Upper lobe of left lung (tissue), 6 donors: ENCODE data around the gene EFEMP2. TPM values are rescaled to one million over a fixed set of nuclear protein-coding genes. Genes with fewer than 3 reads are reported as not detected.
A peak's percentile ranks its signal among the peaks of the same experiment; 100 is the strongest.
"Not testable (repeated sequence)": the region's sequence is repeated elsewhere in the genome, so short reads cannot be mapped to it uniquely, and the experiment has no call there.

Source experiments
- ATAC-seq, 2 donors: fragments of 200-7000 bp; cut with Tn5 transposase; one replicate each; pipeline ENCODE4 v1.9.1; 2022; ENCODE audit warnings: mild to moderate bottlenecking in 2 of 2, moderate library complexity in 2 of 2; ENCODE audit not compliant: low FRiP score in 2 of 2
- DNase-seq, 2 donors: peaks; one replicate each; pipeline ENCODE4 v3.0.0-alpha.2; 2019 to 2020
- H3K27ac ChIP-seq, 4 donors: fragments of 200-600 bp; sonication (generic); one replicate each; pipeline ENCODE4 v1.5.1; 2016 to 2019
- H3K27me3 ChIP-seq, 4 donors: fragments of 200-600 bp; sonication (generic); one replicate each; pipeline ENCODE4 v1.5.1; 2017 to 2019
- H3K36me3 ChIP-seq, 4 donors: fragments of 200-600 bp; sonication (generic); one replicate each; pipeline ENCODE4 v1.5.1; 2016 to 2019
- H3K4me1 ChIP-seq, 4 donors: fragments of 200-600 bp; sonication (generic); one replicate each; pipeline ENCODE4 v1.5.1; 2018 to 2019
- H3K4me3 ChIP-seq, 4 donors: fragments of 200-600 bp; sonication (generic); one replicate each; pipeline ENCODE4 v1.5.1; 2017 to 2019; ENCODE audit warnings: mild to moderate bottlenecking in 2 of 4, moderate library complexity in 1 of 4
- H3K9me3 ChIP-seq, 4 donors: fragments of 200-600 bp; sonication (generic); one replicate each; pipeline ENCODE4 v1.5.1; 2018 to 2019
- EP300 ChIP-seq, 4 donors: sonication (generic); formaldehyde crosslinking; IDR thresholded peaks; one replicate each; pipeline ENCODE4 v1.5.1; 2017; ENCODE audit warnings: antibody characterized with exemption in 4 of 4, control low read depth in 2 of 4
- POLR2A ChIP-seq, 4 donors: fragments of 450-650 bp; IDR thresholded peaks; one replicate each; pipeline ENCODE4 v1.5.1; 2016 to 2017; ENCODE audit warnings: antibody characterized with exemption in 4 of 4, mild to moderate bottlenecking in 2 of 4
- POLR2AphosphoS5 ChIP-seq, 2 donors: sonication (generic); formaldehyde crosslinking; IDR thresholded peaks; one replicate each; pipeline ENCODE4 v1.5.1; 2017; ENCODE audit warnings: antibody characterized with exemption in 2 of 2
- WGBS, 2 donors: methylation state at CpG; one replicate each; pipeline ENCODE4 v1.1.5; 2017 to 2018; 5-methylcytosine and 5-hydroxymethylcytosine counted together
- total RNA-seq, 6 donors: library from RNA; depleted of rRNA in 4 of 6; stranded (reverse); fragments of >200 nt in 4 of 6; gene quantifications; one replicate each; pipeline versions ENCODE4 v1.1.0 to v1.2.1, GENCODE V29; 2016 to 2021
- TF ChIP-seq, protein P1 (sequence below), 6 experiments: fragments of 450-650 bp in 4 of 6; fragments of 200-600 bp in 2 of 6; sonication (generic) in 2 of 6; IDR thresholded peaks; one replicate each; pipeline ENCODE4 v1.5.1; 2016 to 2019; ENCODE audit warnings: antibody characterized with exemption in 6 of 6
- donor health status: DM: no; HTN: no; CAD: no; lungs with moderate emphysema.
- donor health status: DM: no; HTN: yes; CAD: no; lungs with severe emphysema.

The EFEMP2 gene
- total RNA-seq, 6 donors from 2014 or later, result 28.8 to 79.6 (median 65.3) TPM

DNA sequence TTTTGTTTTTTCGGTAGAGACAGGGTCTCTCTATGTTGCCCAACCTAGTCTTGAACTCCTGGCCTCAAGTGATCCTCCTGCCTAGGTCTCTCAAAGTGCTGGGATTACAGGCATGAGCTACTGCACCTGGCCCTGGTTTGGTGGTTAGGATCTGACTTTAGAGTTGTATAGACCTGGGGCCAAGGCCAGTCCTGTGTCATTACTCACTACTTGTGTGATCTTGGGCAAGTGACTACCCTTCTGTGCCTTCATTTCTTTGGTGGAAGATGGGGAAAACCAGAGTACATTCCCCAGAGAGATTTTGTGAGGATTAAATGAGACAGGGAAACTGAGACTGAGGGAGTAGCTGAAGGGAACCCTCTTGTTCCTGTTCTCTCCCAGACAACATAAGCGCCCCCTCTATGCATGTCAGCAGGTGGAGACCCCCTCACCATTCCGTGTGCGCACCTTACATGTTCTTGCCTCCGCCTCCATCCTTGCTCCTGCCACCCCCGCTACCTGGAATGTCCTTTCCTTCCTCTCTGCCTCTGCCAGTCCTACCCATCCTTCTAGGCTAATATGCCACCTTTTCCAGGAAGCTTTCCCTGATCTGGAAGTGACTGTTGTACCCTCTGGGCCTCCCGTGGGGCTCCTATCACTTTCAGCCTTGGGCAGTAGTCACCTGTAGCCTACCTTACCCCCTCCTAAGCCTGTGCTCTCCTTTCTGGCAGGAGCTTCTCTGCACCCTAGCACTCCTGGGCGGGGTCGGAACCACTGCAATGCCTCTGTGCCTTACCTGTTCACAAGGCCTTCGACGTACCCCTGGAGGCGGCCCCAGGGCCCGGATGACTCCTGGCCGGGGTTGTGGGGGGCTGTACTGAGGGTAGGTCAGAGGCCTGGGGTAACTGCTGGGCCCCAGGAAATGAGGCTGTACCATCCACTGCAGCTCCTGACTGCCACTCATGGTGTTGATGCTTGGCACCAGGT, 23.7 kb upstream of the EFEMP2 start:
- DNase-seq (no peak), ATAC-seq (no peak)
- Histone ChIP-seq H3K36me3 (no peaks in the 10 kb centered on the region), H3K27me3 (peaks cover 0 to 3% (median 0%) of the 10 kb centered on the region in 4 donors), H3K4me3 (no peak overlapping the region), H3K9me3 (no peaks in the 10 kb centered on the region), H3K27ac (no peak overlapping the region), H3K4me1 (peaks cover 43 to 55% (median 49%) of the 10 kb centered on the region in 4 donors)
- TF ChIP-seq EP300 (IDR thresholded peaks at IDR 0.05) (no peak), POLR2AphosphoS5 (IDR thresholded peaks at IDR 0.05) (no peak), POLR2A (IDR thresholded peaks at IDR 0.05) (no peak)
- TF ChIP-seq, protein P1, sequence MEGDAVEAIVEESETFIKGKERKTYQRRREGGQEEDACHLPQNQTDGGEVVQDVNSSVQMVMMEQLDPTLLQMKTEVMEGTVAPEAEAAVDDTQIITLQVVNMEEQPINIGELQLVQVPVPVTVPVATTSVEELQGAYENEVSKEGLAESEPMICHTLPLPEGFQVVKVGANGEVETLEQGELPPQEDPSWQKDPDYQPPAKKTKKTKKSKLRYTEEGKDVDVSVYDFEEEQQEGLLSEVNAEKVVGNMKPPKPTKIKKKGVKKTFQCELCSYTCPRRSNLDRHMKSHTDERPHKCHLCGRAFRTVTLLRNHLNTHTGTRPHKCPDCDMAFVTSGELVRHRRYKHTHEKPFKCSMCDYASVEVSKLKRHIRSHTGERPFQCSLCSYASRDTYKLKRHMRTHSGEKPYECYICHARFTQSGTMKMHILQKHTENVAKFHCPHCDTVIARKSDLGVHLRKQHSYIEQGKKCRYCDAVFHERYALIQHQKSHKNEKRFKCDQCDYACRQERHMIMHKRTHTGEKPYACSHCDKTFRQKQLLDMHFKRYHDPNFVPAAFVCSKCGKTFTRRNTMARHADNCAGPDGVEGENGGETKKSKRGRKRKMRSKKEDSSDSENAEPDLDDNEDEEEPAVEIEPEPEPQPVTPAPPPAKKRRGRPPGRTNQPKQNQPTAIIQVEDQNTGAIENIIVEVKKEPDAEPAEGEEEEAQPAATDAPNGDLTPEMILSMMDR (IDR thresholded peaks at IDR 0.05), result no peak
- WGBS, 2 donors, result 91% methylated on average over 9 to 14 of the region's 14 CpGs

DNA sequence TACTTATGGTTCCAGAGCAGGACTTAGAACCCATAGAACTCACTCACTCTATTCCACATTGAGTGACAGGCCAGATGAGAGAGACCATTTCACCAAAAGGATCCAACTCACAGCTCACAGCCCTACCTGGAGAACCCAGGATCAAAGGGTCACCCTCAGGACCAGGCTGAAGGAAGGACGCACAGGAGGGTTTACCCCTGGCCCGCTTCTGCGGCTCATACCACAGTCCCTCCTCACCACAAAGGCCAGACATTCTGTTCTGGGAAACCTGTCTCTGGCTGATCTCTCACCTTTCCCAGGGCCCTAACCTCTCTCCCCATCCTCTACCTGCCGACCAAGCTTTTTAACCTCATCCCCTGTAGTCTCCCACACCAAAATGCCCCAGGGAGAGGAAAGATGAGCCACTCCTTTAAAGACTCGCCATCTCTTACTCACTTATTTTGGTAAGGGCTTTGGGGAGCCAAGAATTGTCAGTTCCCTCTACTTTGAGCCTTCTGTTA, 22.9 kb upstream of the EFEMP2 start:
- Histone ChIP-seq H3K36me3 (no peaks in the 10 kb centered on the region), H3K4me1 (peaks cover 40 to 58% (median 49%) of the 10 kb centered on the region in 4 donors), H3K9me3 (no peaks in the 10 kb centered on the region), H3K27ac (peak overlapping the region in 1 of 4 donors; percentile 67), H3K4me3 (no peak overlapping the region), H3K27me3 (peaks cover 0 to 3% (median 0%) of the 10 kb centered on the region in 4 donors)
- DNase-seq (no peak), ATAC-seq (no peak)
- TF ChIP-seq, protein P1 (IDR thresholded peaks at IDR 0.05), result no peak
- TF ChIP-seq POLR2AphosphoS5 (IDR thresholded peaks at IDR 0.05) (no peak), POLR2A (IDR thresholded peaks at IDR 0.05) (no peak), EP300 (IDR thresholded peaks at IDR 0.05) (no peak)
- WGBS, 2 donors, result 96 to 97% methylated on average over 5 of the region's 5 CpGs

DNA sequence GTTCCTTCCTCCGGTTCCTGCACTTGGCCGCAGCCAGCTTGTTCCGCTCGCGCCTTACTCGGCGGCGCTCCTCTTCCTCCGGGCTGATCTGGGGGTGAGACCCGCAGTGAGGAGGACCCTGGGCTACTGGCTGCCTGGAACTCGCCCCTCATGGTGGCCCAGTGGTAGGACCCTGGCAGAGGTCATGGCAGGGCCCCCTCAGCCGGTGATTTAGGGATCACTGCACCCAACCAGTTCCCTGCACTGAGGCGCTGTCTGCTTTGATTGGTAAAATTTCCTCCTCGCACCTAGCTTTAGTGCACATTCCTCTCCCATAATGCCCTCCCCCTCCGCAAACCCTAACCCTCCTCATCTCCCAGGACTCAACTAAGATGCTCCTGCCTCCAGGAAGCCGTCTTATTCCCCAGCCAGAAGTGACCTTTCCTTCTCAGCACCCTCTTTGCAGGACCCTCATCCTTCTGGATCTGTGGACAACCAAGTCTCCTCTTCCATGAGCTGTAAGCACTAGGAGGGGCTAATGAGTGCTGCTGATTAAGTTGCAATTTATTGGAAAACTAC, 21.5 kb upstream of the EFEMP2 start:
- TF ChIP-seq POLR2A (IDR thresholded peaks at IDR 0.05), result peak in 1 of 4 donors; percentile 20
- no peak for TF ChIP-seq EP300 (IDR thresholded peaks at IDR 0.05)
- peak; percentile 60 to 66 for TF ChIP-seq POLR2AphosphoS5 (IDR thresholded peaks at IDR 0.05)
- TF ChIP-seq, protein P1 (IDR thresholded peaks at IDR 0.05), result peak in 1 of 6 experiments; percentile 6
- Histone ChIP-seq H3K36me3 (no peaks in the 10 kb centered on the region), H3K27ac (peak overlapping the region; percentile 94 to 98 (median 94)), H3K27me3 (no peaks in the 10 kb centered on the region), H3K4me1 (peaks cover 39 to 56% (median 48%) of the 10 kb centered on the region in 4 donors), H3K9me3 (no peaks in the 10 kb centered on the region), H3K4me3 (peak overlapping the region in 3 of 4 donors; percentile 11 to 71 (median 34))
- 48 to 60% methylated on average over 4 to 12 of the region's 16 CpGs for WGBS, 2 donors
- peak; percentile 74 to 83 for DNase-seq
- no peak for ATAC-seq

DNA sequence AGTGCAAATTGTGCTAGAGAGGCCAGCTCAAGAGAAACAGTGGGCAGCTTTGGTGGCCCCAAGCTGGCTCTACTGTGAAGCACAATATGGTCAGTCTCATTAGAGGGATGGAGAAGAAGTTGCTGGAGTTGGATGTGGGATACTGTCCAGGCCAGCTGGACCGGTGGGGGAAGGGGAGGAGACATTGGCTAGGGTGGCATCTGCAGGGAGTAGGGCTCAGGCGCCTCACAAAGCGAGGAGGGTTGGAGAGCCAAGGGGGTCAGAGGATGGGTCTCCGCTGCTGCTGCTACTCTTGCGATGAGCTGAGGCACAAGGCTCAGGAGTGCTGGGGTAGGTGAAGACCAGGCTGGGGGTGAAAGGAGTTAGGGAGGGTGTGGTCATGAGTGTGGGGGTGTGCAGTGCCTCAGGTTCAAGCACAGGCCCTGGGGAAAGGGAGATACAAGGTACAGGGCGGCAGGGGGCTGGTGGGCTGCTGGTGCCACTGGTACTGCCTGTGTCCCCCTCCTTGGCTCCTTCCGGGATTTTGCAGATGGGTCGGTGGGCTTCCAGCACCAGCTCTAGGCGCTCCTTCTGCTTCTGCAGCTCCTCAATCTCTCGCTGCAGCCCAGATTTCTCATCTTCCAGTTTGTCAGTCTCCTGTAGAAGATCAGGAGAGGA, 20.2 kb upstream of the EFEMP2 start:
- H3K27ac ChIP-seq, result peak overlapping the region; percentile 94 to 98 (median 94)
- peaks cover 44 to 60% (median 54%) of the 10 kb centered on the region in 4 donors for H3K4me1 ChIP-seq
- H3K4me3 ChIP-seq, result peak overlapping the region in 3 of 4 donors; percentile 71 to 86 (median 82)
- no peaks in the 10 kb centered on the region for H3K36me3 ChIP-seq
- no peak for TF ChIP-seq POLR2AphosphoS5 (IDR thresholded peaks at IDR 0.05)
- TF ChIP-seq, protein P1 (IDR thresholded peaks at IDR 0.05), result no peak
- TF ChIP-seq EP300 (IDR thresholded peaks at IDR 0.05), result no peak
- no peak for TF ChIP-seq POLR2A (IDR thresholded peaks at IDR 0.05)
- no peak for DNase-seq
- ATAC-seq, result no peak
- no peaks in the 10 kb centered on the region for H3K9me3 ChIP-seq
- H3K27me3 ChIP-seq, result no peaks in the 10 kb centered on the region
- WGBS, 2 donors, result 67 to 75% methylated on average over 9 to 10 of the region's 10 CpGs

DNA sequence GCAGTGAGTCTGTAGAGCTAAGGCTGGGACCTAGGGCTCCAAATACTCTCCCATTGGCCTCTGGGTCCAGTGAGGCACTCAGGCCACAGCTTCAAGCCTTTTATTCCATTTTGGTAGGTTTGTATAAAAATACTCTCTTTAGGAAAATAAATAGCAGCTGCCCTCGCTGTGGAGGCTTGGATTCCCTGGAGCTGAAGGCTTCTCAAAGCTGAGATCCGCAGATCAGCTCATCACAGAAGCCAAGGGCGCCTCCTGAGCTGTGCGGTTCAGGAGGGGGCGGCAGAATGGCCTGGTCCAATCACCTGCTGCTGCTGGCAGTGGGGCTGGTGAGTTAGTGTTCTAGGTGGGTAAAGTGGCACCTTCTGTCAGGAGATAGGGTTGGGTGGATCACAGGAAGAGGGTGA, 19.5 kb upstream of the EFEMP2 start:
- whole genome bisulfite sequencing, 2 donors, result 50 to 68% methylated on average over 4 to 5 of the region's 5 CpGs
- Histone ChIP-seq H3K4me3 (peak overlapping the region; percentile 50 to 86 (median 76)), H3K27ac (peak overlapping the region; percentile 94 to 98 (median 94)), H3K4me1 (peaks cover 51 to 67% (median 60%) of the 10 kb centered on the region in 4 donors)
- H3K27me3 ChIP-seq, H3K36me3 ChIP-seq, DNase-seq, ATAC-seq, H3K9me3 ChIP-seq: not testable (repeated sequence)
